Activated naive CD8-positive, alpha-beta T cell treated with anti-CD3 and anti-CD28 coated beads, Interleukin-2, amount 50 U/mL, for 16 hours (primary cell): ENCODE data around the gene COX14.
A peak's percentile ranks its signal among the peaks of the same experiment; 100 is the strongest.
"Not testable (repeated sequence)": the region's sequence is repeated elsewhere in the genome, so short reads cannot be mapped to it uniquely, and the experiment has no call there.

Experiments used
- DNase-seq: peaks from one replicate; pipeline ENCODE4 v3.0.0-alpha.2; 2020; ENCODE audit warnings: low read depth, low spot score

Gene COX14

DNA sequence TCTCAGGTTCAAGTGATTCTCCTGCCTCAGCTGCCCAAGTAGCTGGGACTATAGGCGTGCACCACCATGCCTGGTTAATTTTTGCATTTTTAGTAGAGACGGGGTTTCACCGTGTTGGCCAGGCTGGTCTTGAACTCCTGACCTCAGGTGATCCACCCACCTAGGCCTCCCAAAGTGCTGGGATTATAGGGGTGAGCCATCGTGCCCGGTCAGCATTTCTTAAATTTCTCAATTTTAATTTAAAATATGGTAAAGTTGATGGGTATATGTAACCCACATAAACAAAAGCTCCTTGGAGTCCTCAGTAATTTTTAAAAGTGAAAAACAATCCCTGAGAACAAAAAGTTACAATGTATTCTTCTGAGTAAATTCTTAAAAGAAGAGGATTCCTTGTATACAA lies 42.9 kb downstream of the COX14 start:
- DNase-seq: not testable (repeated sequence)

GRCh38 chr12:50156641-50157040 lies 44.6 kb downstream of the COX14 start:
- no peak for DNase-seq

GRCh38 chr12:50157259-50157658 lies 45.2 kb downstream of the COX14 start:
- no peak for DNase-seq

DNA sequence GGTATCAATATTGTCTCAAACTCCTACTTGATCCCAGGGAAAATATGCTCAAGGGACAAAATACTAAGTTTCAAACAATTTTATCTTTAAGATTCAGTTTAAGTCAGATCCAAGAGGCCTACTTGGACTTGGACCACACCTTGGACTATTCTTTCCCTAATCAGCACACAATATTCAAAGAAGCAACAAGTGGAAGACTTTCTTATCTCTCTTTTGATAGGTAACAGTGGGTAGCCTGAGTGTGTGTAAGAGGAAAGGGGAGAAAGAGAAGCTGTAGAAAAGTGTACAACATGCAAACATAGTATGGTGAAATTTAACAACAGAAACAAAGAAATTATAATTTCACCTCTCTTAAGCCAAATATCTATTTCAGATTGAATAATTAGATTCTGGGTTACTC lies 48.6 kb downstream of the COX14 start:
- DNase-seq: no peak

DNA sequence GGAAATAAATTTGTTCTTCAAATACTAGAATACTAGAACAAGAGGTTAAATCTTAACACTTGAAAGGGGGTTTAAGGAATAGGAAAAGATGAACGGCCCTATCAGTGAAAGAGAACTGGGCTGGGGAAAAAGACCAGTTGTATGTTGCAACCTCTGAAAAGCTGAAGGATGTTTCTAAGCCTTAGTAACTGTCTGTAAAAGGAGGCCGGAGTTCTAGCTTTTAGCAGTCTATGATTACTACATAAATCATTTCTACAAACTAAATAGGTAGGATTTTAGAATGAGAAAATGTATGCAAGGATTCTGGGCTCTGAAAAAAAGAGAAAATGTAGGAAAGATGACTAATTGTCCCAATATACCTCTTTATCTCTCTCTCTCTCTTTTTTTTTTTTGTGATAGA lies 50.2 kb downstream of the COX14 start:
- no peak for DNase-seq

DNA sequence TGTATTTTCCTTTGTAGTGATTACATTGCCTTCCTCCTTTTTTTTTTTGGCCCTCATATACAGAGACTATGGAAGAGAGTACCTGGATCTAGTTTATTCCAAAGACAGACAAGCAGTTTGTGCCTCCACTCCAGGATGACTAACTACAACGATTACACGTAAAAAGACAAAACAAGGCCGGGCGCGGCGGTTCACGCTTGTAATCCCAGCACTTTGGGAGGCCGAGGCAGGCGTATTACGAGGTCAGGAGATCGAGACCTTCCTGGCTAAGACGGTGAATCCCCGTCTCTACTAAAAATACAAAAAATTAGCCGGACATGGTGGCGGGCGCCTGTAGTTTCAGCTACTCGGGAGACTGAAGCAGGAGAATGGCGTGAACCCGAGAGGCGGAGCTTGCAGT lies 52.9 kb downstream of the COX14 start:
- no peak for DNase-seq

DNA sequence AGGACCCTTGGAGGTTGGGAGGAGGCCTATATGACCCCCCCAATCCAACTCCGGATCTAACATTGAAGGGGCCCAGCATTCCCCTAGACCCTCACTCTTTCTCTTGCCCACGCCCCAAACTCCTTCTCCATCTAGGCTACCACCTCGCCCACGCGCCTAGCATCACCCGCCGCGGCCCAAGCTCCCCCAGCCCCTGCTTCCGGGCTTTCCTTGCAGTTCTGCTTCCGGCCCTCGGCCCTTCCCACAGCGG lies 54.7 kb downstream of the COX14 start:
- DNase-seq: peak; percentile 11

DNA sequence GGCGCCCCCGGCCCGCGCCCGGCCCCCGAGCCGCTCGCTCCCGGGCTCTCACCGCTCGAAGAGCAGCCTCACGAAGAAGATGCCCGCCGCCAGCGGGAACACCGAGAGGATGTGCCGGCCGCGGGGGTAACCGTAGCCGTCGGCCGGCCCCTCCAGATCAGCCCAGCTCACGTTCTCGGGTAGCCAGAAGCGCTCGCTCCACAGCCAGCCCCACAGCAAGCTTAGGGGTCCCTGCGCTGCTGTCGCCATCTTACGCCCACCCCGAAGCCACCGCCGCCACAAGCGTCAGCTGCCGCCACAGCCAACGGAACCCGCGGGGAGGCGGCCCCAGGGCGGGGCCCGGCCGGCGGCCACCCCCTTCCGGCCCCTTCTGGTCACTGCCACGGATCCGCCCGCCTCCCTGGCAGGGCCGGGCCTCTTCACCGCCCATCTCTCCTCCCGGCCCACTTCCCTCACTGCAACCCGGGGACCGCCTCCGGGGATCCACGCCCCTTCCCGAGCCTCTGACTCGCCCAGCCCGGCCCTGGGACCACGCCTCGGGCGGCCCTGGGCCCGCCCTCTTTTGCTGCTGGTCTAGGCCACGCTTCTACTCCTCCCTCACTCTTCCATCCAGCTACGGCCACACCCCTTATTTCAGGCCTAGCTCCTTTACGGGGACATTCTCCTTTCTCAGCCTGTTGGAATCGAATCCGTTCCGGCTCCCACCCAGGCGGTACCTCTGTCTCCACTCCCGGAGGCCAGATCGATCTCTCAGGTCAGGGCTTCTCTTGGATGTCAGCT lies 55.2 kb downstream of the COX14 start, which contains the start of gene CERS5:
Gene CERS5 (minus strand): TSS at position 321 of the 780 bp plus-strand sequence. CDS start 72 bp downstream, at position 249.
- DNase-seq: peak; percentile 94
